Measurements from ENCODE around the gene CCSER1. TPM values are rescaled to one million over a fixed set of nuclear protein-coding genes. Genes with fewer than 3 reads are reported as not detected.

Gene CCSER1
- total and polyA plus RNA-seq, 2 of the 8 experiments (the other 6 are each of a cell fraction or from before 2014, with no cell fraction given), result 0.26 to 0.84 TPM

- TF ChIP-seq, protein P1, sequence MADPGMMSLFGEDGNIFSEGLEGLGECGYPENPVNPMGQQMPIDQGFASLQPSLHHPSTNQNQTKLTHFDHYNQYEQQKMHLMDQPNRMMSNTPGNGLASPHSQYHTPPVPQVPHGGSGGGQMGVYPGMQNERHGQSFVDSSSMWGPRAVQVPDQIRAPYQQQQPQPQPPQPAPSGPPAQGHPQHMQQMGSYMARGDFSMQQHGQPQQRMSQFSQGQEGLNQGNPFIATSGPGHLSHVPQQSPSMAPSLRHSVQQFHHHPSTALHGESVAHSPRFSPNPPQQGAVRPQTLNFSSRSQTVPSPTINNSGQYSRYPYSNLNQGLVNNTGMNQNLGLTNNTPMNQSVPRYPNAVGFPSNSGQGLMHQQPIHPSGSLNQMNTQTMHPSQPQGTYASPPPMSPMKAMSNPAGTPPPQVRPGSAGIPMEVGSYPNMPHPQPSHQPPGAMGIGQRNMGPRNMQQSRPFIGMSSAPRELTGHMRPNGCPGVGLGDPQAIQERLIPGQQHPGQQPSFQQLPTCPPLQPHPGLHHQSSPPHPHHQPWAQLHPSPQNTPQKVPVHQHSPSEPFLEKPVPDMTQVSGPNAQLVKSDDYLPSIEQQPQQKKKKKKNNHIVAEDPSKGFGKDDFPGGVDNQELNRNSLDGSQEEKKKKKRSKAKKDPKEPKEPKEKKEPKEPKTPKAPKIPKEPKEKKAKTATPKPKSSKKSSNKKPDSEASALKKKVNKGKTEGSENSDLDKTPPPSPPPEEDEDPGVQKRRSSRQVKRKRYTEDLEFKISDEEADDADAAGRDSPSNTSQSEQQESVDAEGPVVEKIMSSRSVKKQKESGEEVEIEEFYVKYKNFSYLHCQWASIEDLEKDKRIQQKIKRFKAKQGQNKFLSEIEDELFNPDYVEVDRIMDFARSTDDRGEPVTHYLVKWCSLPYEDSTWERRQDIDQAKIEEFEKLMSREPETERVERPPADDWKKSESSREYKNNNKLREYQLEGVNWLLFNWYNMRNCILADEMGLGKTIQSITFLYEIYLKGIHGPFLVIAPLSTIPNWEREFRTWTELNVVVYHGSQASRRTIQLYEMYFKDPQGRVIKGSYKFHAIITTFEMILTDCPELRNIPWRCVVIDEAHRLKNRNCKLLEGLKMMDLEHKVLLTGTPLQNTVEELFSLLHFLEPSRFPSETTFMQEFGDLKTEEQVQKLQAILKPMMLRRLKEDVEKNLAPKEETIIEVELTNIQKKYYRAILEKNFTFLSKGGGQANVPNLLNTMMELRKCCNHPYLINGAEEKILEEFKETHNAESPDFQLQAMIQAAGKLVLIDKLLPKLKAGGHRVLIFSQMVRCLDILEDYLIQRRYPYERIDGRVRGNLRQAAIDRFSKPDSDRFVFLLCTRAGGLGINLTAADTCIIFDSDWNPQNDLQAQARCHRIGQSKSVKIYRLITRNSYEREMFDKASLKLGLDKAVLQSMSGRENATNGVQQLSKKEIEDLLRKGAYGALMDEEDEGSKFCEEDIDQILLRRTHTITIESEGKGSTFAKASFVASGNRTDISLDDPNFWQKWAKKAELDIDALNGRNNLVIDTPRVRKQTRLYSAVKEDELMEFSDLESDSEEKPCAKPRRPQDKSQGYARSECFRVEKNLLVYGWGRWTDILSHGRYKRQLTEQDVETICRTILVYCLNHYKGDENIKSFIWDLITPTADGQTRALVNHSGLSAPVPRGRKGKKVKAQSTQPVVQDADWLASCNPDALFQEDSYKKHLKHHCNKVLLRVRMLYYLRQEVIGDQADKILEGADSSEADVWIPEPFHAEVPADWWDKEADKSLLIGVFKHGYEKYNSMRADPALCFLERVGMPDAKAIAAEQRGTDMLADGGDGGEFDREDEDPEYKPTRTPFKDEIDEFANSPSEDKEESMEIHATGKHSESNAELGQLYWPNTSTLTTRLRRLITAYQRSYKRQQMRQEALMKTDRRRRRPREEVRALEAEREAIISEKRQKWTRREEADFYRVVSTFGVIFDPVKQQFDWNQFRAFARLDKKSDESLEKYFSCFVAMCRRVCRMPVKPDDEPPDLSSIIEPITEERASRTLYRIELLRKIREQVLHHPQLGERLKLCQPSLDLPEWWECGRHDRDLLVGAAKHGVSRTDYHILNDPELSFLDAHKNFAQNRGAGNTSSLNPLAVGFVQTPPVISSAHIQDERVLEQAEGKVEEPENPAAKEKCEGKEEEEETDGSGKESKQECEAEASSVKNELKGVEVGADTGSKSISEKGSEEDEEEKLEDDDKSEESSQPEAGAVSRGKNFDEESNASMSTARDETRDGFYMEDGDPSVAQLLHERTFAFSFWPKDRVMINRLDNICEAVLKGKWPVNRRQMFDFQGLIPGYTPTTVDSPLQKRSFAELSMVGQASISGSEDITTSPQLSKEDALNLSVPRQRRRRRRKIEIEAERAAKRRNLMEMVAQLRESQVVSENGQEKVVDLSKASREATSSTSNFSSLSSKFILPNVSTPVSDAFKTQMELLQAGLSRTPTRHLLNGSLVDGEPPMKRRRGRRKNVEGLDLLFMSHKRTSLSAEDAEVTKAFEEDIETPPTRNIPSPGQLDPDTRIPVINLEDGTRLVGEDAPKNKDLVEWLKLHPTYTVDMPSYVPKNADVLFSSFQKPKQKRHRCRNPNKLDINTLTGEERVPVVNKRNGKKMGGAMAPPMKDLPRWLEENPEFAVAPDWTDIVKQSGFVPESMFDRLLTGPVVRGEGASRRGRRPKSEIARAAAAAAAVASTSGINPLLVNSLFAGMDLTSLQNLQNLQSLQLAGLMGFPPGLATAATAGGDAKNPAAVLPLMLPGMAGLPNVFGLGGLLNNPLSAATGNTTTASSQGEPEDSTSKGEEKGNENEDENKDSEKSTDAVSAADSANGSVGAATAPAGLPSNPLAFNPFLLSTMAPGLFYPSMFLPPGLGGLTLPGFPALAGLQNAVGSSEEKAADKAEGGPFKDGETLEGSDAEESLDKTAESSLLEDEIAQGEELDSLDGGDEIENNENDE (IDR thresholded peaks at IDR 0.05; ENCODE audit: insufficient replicate concordance, low read length), result no peak
- TF ChIP-seq, protein P2, sequence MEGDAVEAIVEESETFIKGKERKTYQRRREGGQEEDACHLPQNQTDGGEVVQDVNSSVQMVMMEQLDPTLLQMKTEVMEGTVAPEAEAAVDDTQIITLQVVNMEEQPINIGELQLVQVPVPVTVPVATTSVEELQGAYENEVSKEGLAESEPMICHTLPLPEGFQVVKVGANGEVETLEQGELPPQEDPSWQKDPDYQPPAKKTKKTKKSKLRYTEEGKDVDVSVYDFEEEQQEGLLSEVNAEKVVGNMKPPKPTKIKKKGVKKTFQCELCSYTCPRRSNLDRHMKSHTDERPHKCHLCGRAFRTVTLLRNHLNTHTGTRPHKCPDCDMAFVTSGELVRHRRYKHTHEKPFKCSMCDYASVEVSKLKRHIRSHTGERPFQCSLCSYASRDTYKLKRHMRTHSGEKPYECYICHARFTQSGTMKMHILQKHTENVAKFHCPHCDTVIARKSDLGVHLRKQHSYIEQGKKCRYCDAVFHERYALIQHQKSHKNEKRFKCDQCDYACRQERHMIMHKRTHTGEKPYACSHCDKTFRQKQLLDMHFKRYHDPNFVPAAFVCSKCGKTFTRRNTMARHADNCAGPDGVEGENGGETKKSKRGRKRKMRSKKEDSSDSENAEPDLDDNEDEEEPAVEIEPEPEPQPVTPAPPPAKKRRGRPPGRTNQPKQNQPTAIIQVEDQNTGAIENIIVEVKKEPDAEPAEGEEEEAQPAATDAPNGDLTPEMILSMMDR (IDR thresholded peaks at IDR 0.05; ENCODE audit: control extremely low read depth in 1 of 3, insufficient read depth in 1 of 3, low read depth in 1 of 3, low read length in 3 of 3), result no peak
- no peak for TF ChIP-seq CEBPB (IDR thresholded peaks at IDR 0.05; ENCODE audit: low read depth, low read length)
- no peak for TF ChIP-seq HDAC2 (IDR thresholded peaks at IDR 0.05; ENCODE audit: borderline replicate concordance in 1 of 2, low read depth in 2 of 2, low read length in 2 of 2)
- TF ChIP-seq, protein P3, sequence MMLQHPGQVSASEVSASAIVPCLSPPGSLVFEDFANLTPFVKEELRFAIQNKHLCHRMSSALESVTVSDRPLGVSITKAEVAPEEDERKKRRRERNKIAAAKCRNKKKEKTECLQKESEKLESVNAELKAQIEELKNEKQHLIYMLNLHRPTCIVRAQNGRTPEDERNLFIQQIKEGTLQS (IDR thresholded peaks at IDR 0.05; ENCODE audit: insufficient read depth, low read depth, low read length), result no peak
- no peak for TF ChIP-seq EGR1 (IDR thresholded peaks at IDR 0.05; ENCODE audit: borderline replicate concordance, low read depth, low read length)
- TF ChIP-seq CHD1 (IDR thresholded peaks at IDR 0.05; ENCODE audit: low read depth, low read length), result no peak
- no peak for TF ChIP-seq HDAC6 (IDR thresholded peaks at IDR 0.05; ENCODE audit: low read depth, low read length)
Observed at GRCh38 chr4:90780193-90780592, 653.0 kb downstream of the CCSER1 start (continued).
